Measurements from ENCODE around the gene TANGO6. TPM values are rescaled to one million over a fixed set of nuclear protein-coding genes. Genes with fewer than 3 reads are reported as not detected.

Gene TANGO6
- total and polyA plus RNA-seq, 4 donors: 5.4 to 26.6 (median 13.2) TPM

DNA sequence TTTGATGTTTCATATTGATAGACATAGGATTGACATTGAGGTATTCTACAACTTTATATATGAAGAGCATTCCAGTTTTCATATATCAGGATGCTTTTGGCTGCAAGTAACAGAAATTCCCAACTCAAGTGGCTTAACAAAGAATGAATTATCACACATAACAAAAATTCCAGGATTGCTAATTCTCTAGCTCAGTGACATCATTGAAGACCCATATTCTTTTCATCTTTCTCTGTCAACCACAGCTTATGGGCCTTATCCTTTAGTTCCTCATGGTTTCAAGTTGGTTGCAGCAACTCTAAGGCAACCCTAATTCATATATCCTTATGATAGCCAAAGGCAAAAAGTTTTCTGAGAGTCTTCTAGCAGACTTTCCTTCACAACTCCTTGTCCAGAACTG, 170.7 kb downstream of the TANGO6 start:
- DNase-seq (no peak), ATAC-seq (ENCODE audit: low FRiP score) (no peak)
- intact Hi-C loops (cut with DNase I): no loop called here
- Histone ChIP-seq H3K27ac (ENCODE audit: low read depth in 1 of 2, low read length in 2 of 2) (no peak overlapping the region), H3K4me3 (ENCODE audit: low read length in 2 of 2) (no peak overlapping the region), H3K27me3 (ENCODE audit: control insufficient read depth in 1 of 2, insufficient read depth in 2 of 2, low read length in 1 of 2) (no peaks in the 10 kb centered on the region), H3K36me3 (ENCODE audit: control insufficient read depth in 1 of 2, insufficient read depth in 2 of 2, low read length in 1 of 2) (no peaks in the 10 kb centered on the region), H3K9me3 (ENCODE audit: control insufficient read depth, low read length) (no peaks in the 10 kb centered on the region), H3K4me1 (ENCODE audit: control insufficient read depth in 1 of 2, insufficient read depth in 2 of 2, low read length in 2 of 2) (no peaks in the 10 kb centered on the region)

GRCh38 chr16:69014811-69015210, 171.5 kb downstream of the TANGO6 start:
- intact Hi-C loops (cut with DNase I): no loop called here
- Histone ChIP-seq H3K4me3 (ENCODE audit: low read length in 2 of 2) (no peak overlapping the region), H3K27me3 (ENCODE audit: control insufficient read depth in 1 of 2, insufficient read depth in 2 of 2, low read length in 1 of 2) (no peaks in the 10 kb centered on the region), H3K27ac (ENCODE audit: low read depth in 1 of 2, low read length in 2 of 2) (no peak overlapping the region), H3K4me1 (ENCODE audit: control insufficient read depth in 1 of 2, insufficient read depth in 2 of 2, low read length in 2 of 2) (no peaks in the 10 kb centered on the region), H3K9me3 (ENCODE audit: control insufficient read depth, low read length) (no peaks in the 10 kb centered on the region), H3K36me3 (ENCODE audit: control insufficient read depth in 1 of 2, insufficient read depth in 2 of 2, low read length in 1 of 2) (no peaks in the 10 kb centered on the region)
- DNase-seq (no peak), ATAC-seq (ENCODE audit: low FRiP score) (no peak)

DNA sequence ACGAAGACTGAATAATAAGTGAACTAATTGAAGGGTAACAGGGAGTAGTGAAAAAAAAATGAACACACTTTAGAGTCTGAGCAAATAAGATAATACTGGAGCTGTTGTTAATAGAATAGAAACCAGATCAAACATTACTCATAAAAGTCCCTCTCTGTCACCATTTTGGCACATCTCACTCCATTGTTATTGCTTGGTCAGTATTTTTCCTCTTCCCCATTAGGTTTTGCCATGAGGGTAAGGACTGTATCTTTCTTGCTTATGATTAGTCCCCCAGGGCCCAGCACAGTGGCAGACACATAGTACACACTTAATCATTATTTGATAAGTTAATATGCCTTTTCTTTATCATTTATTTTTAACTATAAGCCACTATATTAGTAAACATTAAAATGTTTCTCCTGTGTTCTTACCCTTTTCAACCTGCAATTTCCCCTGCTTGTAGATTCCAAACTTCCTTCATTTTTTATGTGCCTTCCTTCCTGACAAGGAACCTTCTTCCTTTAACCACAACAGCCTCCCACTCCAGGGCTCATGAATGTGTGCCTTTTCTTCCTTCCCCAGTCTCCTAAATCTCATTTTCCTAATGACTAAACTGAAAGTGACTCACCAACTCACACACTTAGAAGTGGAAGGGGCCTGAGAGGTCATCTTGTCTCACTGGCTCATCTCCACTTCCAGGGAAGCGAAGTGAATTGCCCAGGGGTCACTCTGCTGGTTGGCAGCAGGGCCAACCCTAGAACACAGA, 173.9 kb downstream of the TANGO6 start:
- ATAC-seq (ENCODE audit: low FRiP score): no peak

DNA sequence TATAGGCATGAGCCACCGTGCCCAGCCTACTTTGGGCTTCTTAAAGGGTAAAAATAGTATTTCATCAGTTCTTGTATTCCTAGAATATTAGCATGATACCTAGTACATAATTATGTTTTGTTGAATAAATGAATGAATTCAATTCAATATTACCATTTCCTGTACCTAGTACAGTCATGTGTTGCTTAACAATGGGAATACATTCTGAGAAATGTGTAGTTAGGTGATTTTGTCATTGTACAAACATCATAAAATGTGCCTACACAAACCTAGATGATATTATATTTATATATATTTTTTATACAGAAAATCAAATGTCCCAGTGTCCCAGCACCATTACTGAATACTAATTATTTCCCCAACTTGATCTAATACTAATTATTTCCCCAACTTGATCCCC, 176.5 kb downstream of the TANGO6 start:
- Histone ChIP-seq H3K27ac (ENCODE audit: low read depth in 1 of 2, low read length in 2 of 2) (no peak overlapping the region), H3K4me1 (ENCODE audit: control insufficient read depth in 1 of 2, insufficient read depth in 2 of 2, low read length in 2 of 2) (no peaks in the 10 kb centered on the region), H3K9me3 (ENCODE audit: control insufficient read depth, low read length) (no peaks in the 10 kb centered on the region), H3K4me3 (ENCODE audit: low read length in 2 of 2) (no peak overlapping the region), H3K36me3 (ENCODE audit: control insufficient read depth in 1 of 2, insufficient read depth in 2 of 2, low read length in 1 of 2) (no peaks in the 10 kb centered on the region), H3K27me3 (ENCODE audit: control insufficient read depth in 1 of 2, insufficient read depth in 2 of 2, low read length in 1 of 2) (no peaks in the 10 kb centered on the region)
- DNase-seq: no peak
- intact Hi-C loops (cut with DNase I): no loop called here
- ATAC-seq (ENCODE audit: low FRiP score): no peak
- 94 to 95% methylated on average over 1 of the region's 1 CpG for WGBS, 2 donors

More for the DNA sequence above, 173.9 kb downstream of the TANGO6 start:
- no peak overlapping the region for H3K27ac ChIP-seq (ENCODE audit: low read depth in 1 of 2, low read length in 2 of 2)
- H3K27me3 ChIP-seq (ENCODE audit: control insufficient read depth in 1 of 2, insufficient read depth in 2 of 2, low read length in 1 of 2): no peaks in the 10 kb centered on the region
- no peaks in the 10 kb centered on the region for H3K36me3 ChIP-seq (ENCODE audit: control insufficient read depth in 1 of 2, insufficient read depth in 2 of 2, low read length in 1 of 2)
- DNase-seq: no peak
- H3K4me1 ChIP-seq (ENCODE audit: control insufficient read depth in 1 of 2, insufficient read depth in 2 of 2, low read length in 2 of 2): no peaks in the 10 kb centered on the region
- H3K4me3 ChIP-seq (ENCODE audit: low read length in 2 of 2): no peak overlapping the region
- intact Hi-C loops (cut with DNase I): no loop called here
- H3K9me3 ChIP-seq (ENCODE audit: control insufficient read depth, low read length): no peaks in the 10 kb centered on the region
- 85 to 93% methylated on average over 2 of the region's 2 CpGs for WGBS, 2 donors

- H3K4me1 ChIP-seq (ENCODE audit: control insufficient read depth in 1 of 2, insufficient read depth in 2 of 2, low read length in 2 of 2): no peaks in the 10 kb centered on the region
- 93 to 97% methylated on average over 2 of the region's 2 CpGs for WGBS, 2 donors
- no peak for ATAC-seq (ENCODE audit: low FRiP score)
- peaks cover 0 to 2% of the 10 kb centered on the region in 2 donors for H3K36me3 ChIP-seq (ENCODE audit: control insufficient read depth in 1 of 2, insufficient read depth in 2 of 2, low read length in 1 of 2)
- H3K9me3 ChIP-seq (ENCODE audit: control insufficient read depth, low read length): no peaks in the 10 kb centered on the region
- no peaks in the 10 kb centered on the region for H3K27me3 ChIP-seq (ENCODE audit: control insufficient read depth in 1 of 2, insufficient read depth in 2 of 2, low read length in 1 of 2)
- intact Hi-C loops (cut with DNase I): no loop called here
- DNase-seq: no peak
- no peak overlapping the region for H3K4me3 ChIP-seq (ENCODE audit: low read length in 2 of 2)
- no peak overlapping the region for H3K27ac ChIP-seq (ENCODE audit: low read depth in 1 of 2, low read length in 2 of 2)
Measured at GRCh38 chr16:69029121-69029520, 185.8 kb downstream of the TANGO6 start.

- no peak for ATAC-seq (ENCODE audit: low FRiP score)
- intact Hi-C loops (cut with DNase I): no loop called here
Measured at GRCh38 chr16:69031877-69032301, 188.6 kb downstream of the TANGO6 start.

DNA sequence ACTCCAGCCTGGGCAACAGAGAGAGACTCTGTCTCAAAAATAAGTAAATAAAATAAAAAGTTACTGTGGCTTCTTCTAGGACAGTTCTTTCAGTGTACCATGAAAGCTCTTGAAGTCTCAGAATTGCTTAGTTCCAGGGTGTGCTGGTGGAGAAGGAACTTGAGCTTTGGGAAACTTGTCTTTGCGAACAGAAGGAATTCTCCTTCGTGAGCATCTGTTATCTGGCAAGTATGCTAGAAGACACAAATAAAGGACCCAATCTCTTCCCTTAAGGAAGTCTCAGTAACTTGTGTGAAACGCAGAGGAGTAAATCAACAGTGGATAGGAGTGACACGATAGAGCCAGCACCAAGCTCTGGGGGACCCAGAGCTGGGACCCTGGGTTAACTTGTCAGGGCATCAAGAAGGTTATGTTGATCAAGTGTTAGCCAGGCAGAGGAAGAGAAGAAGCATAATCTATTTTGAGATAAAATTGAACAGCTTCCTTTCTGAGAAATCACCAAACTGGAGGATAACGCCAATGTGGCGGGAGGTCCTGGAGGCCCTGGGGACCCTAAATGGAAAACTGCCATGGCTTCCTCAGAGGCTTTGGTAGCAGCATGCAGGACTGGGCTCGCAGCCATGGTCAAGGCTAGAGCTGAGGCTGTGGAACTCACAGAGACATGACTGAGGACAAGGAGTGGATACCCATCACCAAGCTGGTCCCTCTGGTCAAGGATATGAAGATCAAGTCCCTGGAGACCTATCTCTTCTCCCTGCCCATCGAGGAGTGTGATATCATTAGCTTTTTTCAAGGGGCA, 190.0 kb downstream of the TANGO6 start:
- DNase-seq (no peak), ATAC-seq (ENCODE audit: low FRiP score) (no peak)
- Histone ChIP-seq H3K4me1 (ENCODE audit: control insufficient read depth in 1 of 2, insufficient read depth in 2 of 2, low read length in 2 of 2) (peaks cover 0 to 5% of the 10 kb centered on the region in 2 donors), H3K4me3 (ENCODE audit: low read length in 2 of 2) (no peak overlapping the region), H3K36me3 (ENCODE audit: control insufficient read depth in 1 of 2, insufficient read depth in 2 of 2, low read length in 1 of 2) (no peaks in the 10 kb centered on the region), H3K27ac (ENCODE audit: low read depth in 1 of 2, low read length in 2 of 2) (no peak overlapping the region), H3K9me3 (ENCODE audit: control insufficient read depth, low read length) (no peaks in the 10 kb centered on the region), H3K27me3 (ENCODE audit: control insufficient read depth in 1 of 2, insufficient read depth in 2 of 2, low read length in 1 of 2) (no peaks in the 10 kb centered on the region)
- WGBS, 2 donors: 80 to 87% methylated on average over 8 of the region's 8 CpGs
- intact Hi-C loops (cut with DNase I): no loop called here

More at GRCh38 chr16:69031877-69032301, 188.6 kb downstream of the TANGO6 start:
- WGBS, 2 donors: 88 to 90% methylated on average over 8 of the region's 8 CpGs
- peaks cover 0 to 5% of the 10 kb centered on the region in 2 donors for H3K4me1 ChIP-seq (ENCODE audit: control insufficient read depth in 1 of 2, insufficient read depth in 2 of 2, low read length in 2 of 2)
- H3K9me3 ChIP-seq (ENCODE audit: control insufficient read depth, low read length): no peaks in the 10 kb centered on the region
- H3K27ac ChIP-seq (ENCODE audit: low read depth in 1 of 2, low read length in 2 of 2): no peak overlapping the region
- no peak for DNase-seq
- no peaks in the 10 kb centered on the region for H3K36me3 ChIP-seq (ENCODE audit: control insufficient read depth in 1 of 2, insufficient read depth in 2 of 2, low read length in 1 of 2)
- no peaks in the 10 kb centered on the region for H3K27me3 ChIP-seq (ENCODE audit: control insufficient read depth in 1 of 2, insufficient read depth in 2 of 2, low read length in 1 of 2)
- H3K4me3 ChIP-seq (ENCODE audit: low read length in 2 of 2): no peak overlapping the region

DNA sequence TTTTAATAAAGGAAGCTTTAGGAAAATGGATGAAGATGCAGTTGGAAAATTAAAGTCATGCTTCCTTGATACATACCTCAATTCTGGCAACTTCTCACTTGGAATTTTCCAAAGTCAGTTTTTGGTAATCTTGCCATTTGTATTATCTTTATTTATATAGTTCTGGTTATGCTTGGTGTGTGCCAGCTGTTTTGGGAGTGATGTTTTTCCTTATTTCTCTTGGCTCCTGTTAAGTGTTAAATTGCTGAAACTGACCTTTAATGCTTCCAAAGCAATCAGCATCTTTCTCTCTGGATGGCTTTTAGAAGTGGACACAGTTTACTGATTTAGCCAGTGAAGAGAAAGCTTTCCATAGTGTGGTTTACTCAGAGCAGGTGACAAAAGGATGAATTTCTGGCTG, 192.0 kb downstream of the TANGO6 start:
- no peak overlapping the region for H3K4me3 ChIP-seq (ENCODE audit: low read length in 2 of 2)
- H3K36me3 ChIP-seq (ENCODE audit: control insufficient read depth in 1 of 2, insufficient read depth in 2 of 2, low read length in 1 of 2): no peaks in the 10 kb centered on the region
- H3K4me1 ChIP-seq (ENCODE audit: control insufficient read depth in 1 of 2, insufficient read depth in 2 of 2, low read length in 2 of 2): peaks cover 0 to 5% of the 10 kb centered on the region in 2 donors
- no peaks in the 10 kb centered on the region for H3K9me3 ChIP-seq (ENCODE audit: control insufficient read depth, low read length)
- intact Hi-C loops (cut with DNase I): no loop called here
- H3K27me3 ChIP-seq (ENCODE audit: control insufficient read depth in 1 of 2, insufficient read depth in 2 of 2, low read length in 1 of 2): no peaks in the 10 kb centered on the region
- DNase-seq (no peak), ATAC-seq (ENCODE audit: low FRiP score) (no peak)
- no peak overlapping the region for H3K27ac ChIP-seq (ENCODE audit: low read depth in 1 of 2, low read length in 2 of 2)
